Measurements from ENCODE around the gene RIC3. TPM values are rescaled to one million over a fixed set of nuclear protein-coding genes. Genes with fewer than 3 reads are reported as not detected.
A peak's percentile ranks its signal among the peaks of the same experiment; 100 is the strongest.
"Not testable (repeated sequence)": the region's sequence is repeated elsewhere in the genome, so short reads cannot be mapped to it uniquely, and the experiment has no call there.

Gene RIC3
- total RNA-seq, 2 donors from 2014 or later = 1.4 to 3.3 TPM

- ATAC-seq (no peak), DNase-seq (no peak)
- intact Hi-C loops (cut with DNase I, micrococcal nuclease) = loop anchor here in 1 of 2 donors (10.0 kb wide), 1 partner anchor 370 kb away; no protein-coding TSS in a partner anchor
Observed at GRCh38 chr11:8194956-8195355, 26.1 kb upstream of the RIC3 start.

- intact Hi-C loops (cut with DNase I, micrococcal nuclease) = loop anchor here in 1 of 2 donors (10.0 kb wide), 1 partner anchor 372 kb away; no protein-coding TSS in a partner anchor
- ATAC-seq (no peak), DNase-seq (no peak)
Observed at GRCh38 chr11:8192896-8193209, 24.0 kb upstream of the RIC3 start.

GRCh38 chr11:8192016-8192895, 23.4 kb upstream of the RIC3 start:
- peak in 1 of 2 donors; percentile 75 for DNase-seq
- peak; percentile 83 for ATAC-seq
- intact Hi-C loops (cut with DNase I, micrococcal nuclease) = loop anchor here in 1 of 2 donors (10.0 kb wide), 1 partner anchor 373 kb away; no protein-coding TSS in a partner anchor

- intact Hi-C loops (cut with DNase I, micrococcal nuclease) = loop anchor here in 1 of 2 donors (10.0 kb wide), 1 partner anchor 374 kb away; no protein-coding TSS in a partner anchor
- ATAC-seq = no peak
- no peak for DNase-seq
Observed at GRCh38 chr11:8190431-8190830, 21.6 kb upstream of the RIC3 start.

GRCh38 chr11:8186429-8186828, 17.6 kb upstream of the RIC3 start:
- intact Hi-C loops (cut with DNase I, micrococcal nuclease) = no loop called here
- no peak for DNase-seq
- no peak for ATAC-seq

GRCh38 chr11:8183111-8183510, 14.3 kb upstream of the RIC3 start:
- ATAC-seq = no peak
- intact Hi-C loops (cut with DNase I, micrococcal nuclease) = no loop called here
- no peak for DNase-seq

DNA sequence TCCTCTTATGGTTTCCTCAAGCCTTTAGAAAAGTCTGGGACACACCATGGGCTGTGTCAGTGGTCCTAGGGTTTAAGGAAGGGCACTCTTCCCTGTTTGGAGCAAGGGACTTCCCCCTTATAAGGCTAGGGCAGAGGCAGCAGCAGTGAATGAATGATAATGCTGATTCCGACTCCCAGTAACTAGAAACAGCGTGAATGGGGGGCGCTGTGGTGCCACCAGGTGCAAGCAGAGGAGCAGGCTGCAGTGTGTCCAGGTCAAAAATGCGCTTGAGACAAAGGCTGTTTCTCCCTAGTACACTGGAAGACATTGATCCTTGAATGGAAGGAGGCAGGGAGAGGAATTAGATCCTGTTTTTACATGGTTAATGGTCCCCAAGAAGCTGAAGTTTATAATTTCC, 11.6 kb upstream of the RIC3 start:
- no peak for DNase-seq
- intact Hi-C loops (cut with DNase I, micrococcal nuclease) = no loop called here
- ATAC-seq = no peak

DNA sequence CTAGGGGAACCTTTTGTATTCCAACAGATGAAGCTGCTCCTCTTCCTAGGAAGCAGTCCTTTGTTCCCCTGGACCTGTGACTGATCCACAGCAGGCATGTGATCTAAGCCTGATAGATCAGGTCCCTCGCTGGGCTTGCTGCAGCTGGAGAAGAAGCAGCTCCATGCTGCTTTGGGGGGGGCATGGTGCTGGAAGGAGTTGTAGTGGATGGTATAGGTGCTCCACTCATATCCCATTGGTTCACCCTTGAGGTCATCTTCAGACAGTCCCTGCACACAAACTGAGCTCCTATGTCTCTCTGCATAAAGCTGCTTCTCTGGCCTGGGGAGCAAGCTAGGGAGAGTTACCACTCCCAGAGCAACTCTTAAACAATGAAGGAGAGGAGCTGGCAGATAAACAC, 9.5 kb upstream of the RIC3 start:
- ATAC-seq (no peak), DNase-seq (no peak)
- intact Hi-C loops (cut with DNase I, micrococcal nuclease) = no loop called here

DNA sequence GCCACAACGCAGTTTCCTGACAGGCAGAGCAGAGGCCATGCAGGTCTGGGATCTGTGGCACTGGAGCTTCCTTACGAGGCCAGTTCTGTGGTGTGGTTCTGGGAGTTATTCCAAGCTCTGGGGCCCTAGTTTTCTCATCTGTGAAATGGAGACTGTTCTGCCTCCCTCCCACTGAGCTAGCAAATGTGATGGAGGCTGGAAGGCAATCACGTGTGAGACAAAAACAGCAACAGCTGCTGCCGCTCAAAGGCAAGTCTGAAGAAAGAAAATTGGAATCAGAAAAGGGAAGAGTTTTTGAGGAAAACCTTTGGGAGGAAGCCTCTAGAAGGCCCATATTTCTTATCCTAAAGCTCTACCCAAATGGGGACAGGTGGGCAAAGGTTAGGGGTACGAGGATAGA, 8.3 kb upstream of the RIC3 start:
- ATAC-seq = no peak
- intact Hi-C loops (cut with DNase I, micrococcal nuclease) = no loop called here
- no peak for DNase-seq

GRCh38 chr11:8167796-8168195, 1.0 kb downstream of the RIC3 start:
- DNase-seq (no peak), ATAC-seq (no peak)
- intact Hi-C loops (cut with DNase I, micrococcal nuclease) = no loop called here

- DNase-seq = no peak
- ATAC-seq = no peak
- intact Hi-C loops (cut with DNase I, micrococcal nuclease) = no loop called here
Observed at GRCh38 chr11:8164746-8165145, 4.1 kb downstream of the RIC3 start.

GRCh38 chr11:8161627-8162304, 7.1 kb downstream of the RIC3 start:
- DNase-seq; intact Hi-C loops (cut with DNase I, micrococcal nuclease); ATAC-seq: not testable (repeated sequence)

- no peak for DNase-seq
- ATAC-seq = no peak
- intact Hi-C loops (cut with DNase I, micrococcal nuclease) = no loop called here
Observed at GRCh38 chr11:8156877-8157276, 11.9 kb downstream of the RIC3 start.

GRCh38 chr11:8149726-8150125, 19.1 kb downstream of the RIC3 start:
- intact Hi-C loops (cut with DNase I, micrococcal nuclease) = no loop called here
- DNase-seq = no peak

DNA sequence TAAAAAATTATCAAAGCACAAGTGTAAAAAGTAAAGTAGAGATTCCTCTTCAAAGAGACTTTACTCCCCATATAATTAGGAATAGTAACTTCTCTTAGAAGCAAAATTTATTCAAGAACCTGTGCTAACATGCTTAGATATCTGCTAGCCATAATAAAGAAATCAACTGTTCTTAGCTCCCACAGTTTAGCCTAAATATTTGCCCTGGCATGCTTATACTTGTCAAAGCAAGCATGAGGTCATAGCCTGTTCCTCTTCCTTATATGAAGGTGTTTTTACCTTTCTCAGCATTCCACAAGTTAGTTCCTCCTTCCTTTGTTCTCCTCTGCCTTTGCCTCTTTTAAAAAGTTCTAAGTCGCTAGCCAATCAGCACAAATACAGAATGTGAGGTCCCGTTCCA, 30.3 kb downstream of the RIC3 start:
- ATAC-seq = no peak
- intact Hi-C loops (cut with DNase I, micrococcal nuclease) = no loop called here
- DNase-seq = no peak

More at GRCh38 chr11:8149726-8150125, 19.1 kb downstream of the RIC3 start:
- ATAC-seq = no peak

DNA sequence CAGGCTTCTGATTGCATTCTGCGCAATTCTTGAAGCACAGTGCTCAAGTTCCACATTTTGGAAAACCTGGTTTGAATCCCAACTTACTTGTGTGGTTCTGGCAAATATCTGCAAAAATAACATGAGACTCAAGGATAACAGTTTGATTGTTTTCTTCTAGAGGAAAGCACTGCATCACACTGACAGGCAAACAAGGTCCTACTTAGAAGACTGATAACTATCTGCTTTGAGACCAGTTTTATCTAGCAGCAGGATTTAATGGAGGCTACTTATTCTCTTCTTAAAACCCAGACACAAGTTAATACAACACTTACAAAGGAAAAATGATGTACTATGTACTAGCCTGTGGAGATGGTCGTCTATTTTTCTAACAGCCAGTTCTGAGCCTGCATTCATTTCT, 41.4 kb downstream of the RIC3 start:
- intact Hi-C loops (cut with DNase I, micrococcal nuclease) = no loop called here
- no peak for DNase-seq
- no peak for ATAC-seq

DNA sequence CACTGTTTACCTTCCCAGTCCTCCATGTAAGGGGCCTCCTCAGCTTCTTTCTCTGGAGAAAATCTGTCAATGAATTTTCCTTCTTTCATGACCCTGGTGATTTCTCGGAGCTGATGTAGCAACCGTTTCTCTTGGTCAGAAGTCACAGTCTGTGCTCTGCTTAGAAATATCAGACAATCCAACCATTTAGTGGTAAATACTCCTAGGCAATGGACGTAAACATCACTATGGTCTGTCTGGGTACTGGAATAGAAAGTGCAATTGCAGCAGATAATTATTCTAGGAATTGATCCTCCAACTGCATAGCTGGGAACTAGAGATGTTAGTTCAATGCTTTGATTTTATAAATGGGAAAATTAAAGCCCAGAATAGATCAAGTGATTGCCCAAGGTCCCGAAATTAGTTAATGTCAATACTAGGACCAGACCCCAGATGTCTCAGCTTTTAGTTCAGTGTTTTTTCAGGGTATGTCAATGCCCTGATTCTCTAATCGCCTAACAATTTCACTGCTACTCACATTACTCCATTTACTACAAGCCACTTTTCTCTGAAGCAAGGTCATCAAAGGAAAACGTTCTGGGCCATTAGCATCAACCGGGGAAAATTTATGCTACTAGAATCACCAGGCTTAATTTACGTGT, 42.1 kb downstream of the RIC3 start:
- DNase-seq (no peak), ATAC-seq (no peak)
- intact Hi-C loops (cut with DNase I, micrococcal nuclease) = no loop called here

DNA sequence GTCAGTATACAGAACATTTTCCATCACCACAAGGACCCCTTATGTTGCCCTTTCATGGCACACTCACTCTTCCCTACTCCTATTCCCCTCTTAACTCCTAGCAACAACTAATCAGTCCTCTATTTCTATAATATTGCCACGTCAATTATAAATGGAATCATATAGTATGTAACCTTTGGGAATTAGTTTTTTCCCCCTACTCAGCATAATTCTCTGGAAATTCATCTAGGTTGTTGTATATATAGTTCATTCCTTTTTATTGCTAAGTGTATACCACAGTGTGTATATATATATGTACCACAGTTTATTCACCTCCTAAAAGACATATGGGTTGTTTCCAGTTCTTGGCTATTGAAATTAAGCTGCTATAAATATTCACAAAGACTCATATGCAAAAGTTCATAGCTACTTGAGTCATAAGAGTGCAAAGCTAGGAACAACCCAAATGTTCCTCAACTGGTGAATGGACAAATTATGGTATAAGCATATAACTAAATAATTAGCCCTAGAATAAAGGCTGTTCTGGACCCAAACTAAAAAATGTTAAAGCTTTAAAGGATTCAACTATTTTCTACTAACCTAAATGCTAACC, 46.6 kb downstream of the RIC3 start:
- intact Hi-C loops (cut with DNase I, micrococcal nuclease) = no loop called here
- DNase-seq (no peak), ATAC-seq (no peak)

DNA sequence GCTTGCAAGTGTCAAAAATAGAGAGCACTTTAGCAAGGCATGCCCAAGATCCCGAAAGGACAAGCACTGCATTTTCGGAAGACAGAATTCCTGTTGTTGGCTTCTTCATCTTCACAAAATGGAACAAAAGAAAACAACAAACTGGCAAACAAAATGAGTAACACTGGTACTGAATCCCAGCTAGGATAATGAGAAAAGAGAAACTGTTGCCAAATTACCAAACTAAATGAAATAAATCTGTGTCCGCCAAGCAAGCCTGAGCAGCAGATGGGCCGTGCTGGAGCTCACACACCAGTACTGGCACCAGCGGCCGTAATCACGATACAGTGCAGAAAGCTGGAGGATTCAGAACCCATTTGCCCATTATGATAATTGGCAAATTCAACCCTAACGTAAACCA, 57.2 kb downstream of the RIC3 start:
- DNase-seq (no peak), ATAC-seq (no peak)
- intact Hi-C loops (cut with DNase I, micrococcal nuclease) = no loop called here
